Sigmoid colon (tissue), 7 donors: ENCODE results near the gene ARHGEF6. TPM values are rescaled to one million over a fixed set of nuclear protein-coding genes. Genes with fewer than 3 reads are reported as not detected.

Experiments used
- DNase-seq: peaks from one replicate; pipeline ENCODE4 v3.0.0-alpha.2; 2019
- H3K27ac ChIP-seq, 4 donors: fragments of 200-600 bp; sonication (generic); one replicate each; pipeline ENCODE4 v1.5.1; 2016 to 2019; ENCODE audit warnings: mild to moderate bottlenecking in 1 of 4
- H3K27me3 ChIP-seq, 3 donors: fragments of 200-600 bp; sonication (generic); one replicate each; pipeline ENCODE4 v1.5.1; 2019; ENCODE audit warnings: mild to moderate bottlenecking in 1 of 3
- H3K36me3 ChIP-seq, 4 donors: fragments of 200-600 bp; sonication (generic); one replicate each; pipeline ENCODE4 v1.5.1; 2016 to 2019
- H3K4me1 ChIP-seq, 4 donors: fragments of 200-600 bp; sonication (generic); one replicate each; pipeline ENCODE4 v1.5.1; 2017 to 2019
- H3K4me3 ChIP-seq, 4 donors: fragments of 200-600 bp; sonication (generic); one replicate each; pipeline ENCODE4 v1.5.1; 2017 to 2019; ENCODE audit warnings: mild to moderate bottlenecking in 2 of 4, moderate library complexity in 1 of 4
- H3K9me3 ChIP-seq, 4 donors: fragments of 200-600 bp in 3 of 4; sonication (generic) in 3 of 4; one replicate each; pipeline versions ENCODE4 v1.5.1 to v1.6.1; 2013 to 2019
- CTCF ChIP-seq, 4 experiments: fragments of 450-650 bp in 3 of 4; fragments of 200-600 bp in 1 of 4; IDR thresholded peaks; one replicate each; pipeline ENCODE4 v1.5.1; 2016 to 2019; ENCODE audit warnings: antibody characterized with exemption in 4 of 4, mild to moderate bottlenecking in 3 of 4, moderate library complexity in 2 of 4
- EP300 ChIP-seq, 4 donors: sonication (generic); formaldehyde crosslinking; IDR thresholded peaks; one replicate each; pipeline ENCODE4 v1.6.1; 2017; ENCODE audit warnings: antibody characterized with exemption in 4 of 4
- POLR2A ChIP-seq, 2 donors: fragments of 450-650 bp; IDR thresholded peaks; one replicate each; pipeline ENCODE4 v1.6.1; 2016; ENCODE audit warnings: antibody characterized with exemption in 2 of 2, mild to moderate bottlenecking in 2 of 2, moderate library complexity in 2 of 2
- POLR2AphosphoS5 ChIP-seq, 4 donors: sonication (generic); formaldehyde crosslinking; IDR thresholded peaks; one replicate each; pipeline ENCODE4 v1.6.1; 2017; ENCODE audit warnings: antibody characterized with exemption in 4 of 4
- WGBS, 2 donors: extraction: QIAGEN DNeasy Blood & Tissue Kit; methylation state at CpG; one replicate each; pipeline ENCODE4 v1.1.7; 2013; 5-methylcytosine and 5-hydroxymethylcytosine counted together
- intact Hi-C: fragments of 100-400 bp; cut with DNase I; formaldehyde crosslinking; loops from one replicate; pipeline ENCODE4 v1.15.1; 2023
- polyA plus RNA-seq, 3 donors: library from polyadenylated mRNA; stranded (reverse); fragments of 200-250 nt; gene quantifications; one replicate each; pipeline ENCODE4 v1.2.3, GENCODE V29; 2013
- total RNA-seq, 4 donors: library from RNA; depleted of rRNA; stranded (reverse); fragments of >200 nt; gene quantifications; one replicate each; pipeline ENCODE4 v1.1.0, GENCODE V29; 2016
- donor health status: healthy with polysubstance abuse.
- donor health status: Bipolar disorder and iron deficiency.
- donor health status: healthy.

Gene ARHGEF6
- total and polyA plus RNA-seq, 7 donors: 2.1 to 26.3 (median 16.1) TPM

- 24 to 45% methylated on average over 1 of the region's 1 CpG for WGBS, 2 donors
- Histone ChIP-seq H3K27me3 (no peaks in the 10 kb centered on the region), H3K27ac (no peak overlapping the region), H3K36me3 (peaks cover 0 to 4% (median 0%) of the 10 kb centered on the region in 4 donors), H3K4me1 (no peaks in the 10 kb centered on the region), H3K9me3 (no peaks in the 10 kb centered on the region), H3K4me3 (no peak overlapping the region)
- intact Hi-C loops: loop anchor here (2.0 kb wide), 1 partner anchor 214 kb away; no protein-coding TSS in a partner anchor
- peak; percentile 67 for DNase-seq
- TF ChIP-seq EP300 (IDR thresholded peaks at IDR 0.05): no peak
- peak in 1 of 4 experiments; percentile 20 for TF ChIP-seq CTCF (IDR thresholded peaks at IDR 0.05)
- peak in 1 of 4 donors; percentile 9 for TF ChIP-seq POLR2AphosphoS5 (IDR thresholded peaks at IDR 0.05)
- TF ChIP-seq POLR2A (IDR thresholded peaks at IDR 0.05): no peak
Observed at GRCh38 chrX:136711147-136711546, 69.6 kb downstream of the ARHGEF6 start.

- Histone ChIP-seq H3K9me3 (no peaks in the 10 kb centered on the region), H3K27me3 (no peaks in the 10 kb centered on the region), H3K4me1 (no peaks in the 10 kb centered on the region), H3K4me3 (no peak overlapping the region), H3K27ac (no peak overlapping the region), H3K36me3 (peaks cover 0 to 4% (median 0%) of the 10 kb centered on the region in 4 donors)
- intact Hi-C loops: loop anchor here (2.0 kb wide), 1 partner anchor 214 kb away; no protein-coding TSS in a partner anchor
- TF ChIP-seq CTCF (IDR thresholded peaks at IDR 0.05): no peak
- TF ChIP-seq POLR2AphosphoS5 (IDR thresholded peaks at IDR 0.05): no peak
- TF ChIP-seq POLR2A (IDR thresholded peaks at IDR 0.05): no peak
- no peak for TF ChIP-seq EP300 (IDR thresholded peaks at IDR 0.05)
- DNase-seq: no peak
- WGBS, 2 donors: 43 to 47% methylated on average over 2 of the region's 2 CpGs
Observed at GRCh38 chrX:136710325-136710951, 70.3 kb downstream of the ARHGEF6 start.

- H3K9me3 ChIP-seq: no peaks in the 10 kb centered on the region
- no peaks in the 10 kb centered on the region for H3K4me1 ChIP-seq
- peaks cover 0 to 4% (median 0%) of the 10 kb centered on the region in 4 donors for H3K36me3 ChIP-seq
- intact Hi-C loops: no loop called here
- H3K27me3 ChIP-seq: no peaks in the 10 kb centered on the region
- DNase-seq: no peak
- TF ChIP-seq POLR2AphosphoS5 (IDR thresholded peaks at IDR 0.05) (no peak), EP300 (IDR thresholded peaks at IDR 0.05) (no peak), POLR2A (IDR thresholded peaks at IDR 0.05) (no peak), CTCF (IDR thresholded peaks at IDR 0.05) (no peak)
- 49 to 88% methylated on average over 1 of the region's 1 CpG for WGBS, 2 donors
- H3K27ac ChIP-seq: no peak overlapping the region
- H3K4me3 ChIP-seq: no peak overlapping the region
Observed at GRCh38 chrX:136708348-136708747, 72.4 kb downstream of the ARHGEF6 start.

GRCh38 chrX:136697156-136697555, 83.6 kb downstream of the ARHGEF6 start:
- Histone ChIP-seq H3K4me3 (no peak overlapping the region), H3K27me3 (no peaks in the 10 kb centered on the region), H3K27ac (no peak overlapping the region), H3K36me3 (no peaks in the 10 kb centered on the region), H3K9me3 (no peaks in the 10 kb centered on the region), H3K4me1 (no peaks in the 10 kb centered on the region)
- no peak for DNase-seq
- WGBS, 2 donors: 66 to 91% methylated on average over 1 of the region's 1 CpG
- intact Hi-C loops: loop anchor here (10.0 kb wide), 1 partner anchor 672 kb away; no protein-coding TSS in a partner anchor
- TF ChIP-seq CTCF (IDR thresholded peaks at IDR 0.05) (no peak), POLR2A (IDR thresholded peaks at IDR 0.05) (no peak), EP300 (IDR thresholded peaks at IDR 0.05) (no peak)
